B cell (primary cell): Measurements from ENCODE around the gene ADAMTS17. TPM values are rescaled to one million over a fixed set of nuclear protein-coding genes. Genes with fewer than 3 reads are reported as not detected.

Experiments used
- ATAC-seq: fragments of 200-7000 bp; cut with Tn5 transposase; one replicate; pipeline ENCODE4 v1.10.0; 2021; ENCODE audit warnings: low read depth, mild to moderate bottlenecking, moderate number of reproducible peaks, moderate library complexity
- CTCF ChIA-PET: fragments of 350-600 bp; sonication (Branson Sonifier 250); formaldehyde crosslinking; loops from one replicate; lab custom pipeline; 2021; ENCODE audit warnings: antibody characterized with exemption, inconsistent platforms; lab: Charles Lee
- POLR2A ChIA-PET: fragments of 350-600 bp; sonication (Branson Sonifier 250); formaldehyde crosslinking; loops from one replicate; lab custom pipeline; 2021; ENCODE audit warnings: antibody characterized with exemption; lab: Charles Lee
- DNase-seq: peaks from one replicate; pipeline ENCODE4 v3.0.0; 2013
- H2AFZ ChIP-seq: 2 replicates; pipeline ENCODE4 v1.6.1; 2012; ENCODE audit warnings: mild to moderate bottlenecking, low read depth, low read length; ENCODE audit not compliant: insufficient read depth, poor library complexity, severe bottlenecking
- H3K27ac ChIP-seq, 2 donors: 1 replicate in 1 of 2; 2 replicates in 1 of 2; pipeline ENCODE4 v1.5.1; 2012 to 2013; ENCODE audit warnings: low read length in 2 of 2, mild to moderate bottlenecking in 2 of 2, moderate library complexity in 1 of 2
- H3K27me3 ChIP-seq, 4 experiments: fragments of 200-600 bp in 1 of 4; sonication (generic) in 1 of 4; replicated peaks in 1 of 4; 1 replicate in 2 of 4; 2 replicates in 2 of 4; pipeline versions ENCODE4 v1.6.1 to v1.7.0; 2013 to 2016; ENCODE audit warnings: low read length in 3 of 4, mild to moderate bottlenecking in 2 of 4, mixed read lengths in 1 of 4, moderate library complexity in 1 of 4; ENCODE audit not compliant: insufficient read depth in 4 of 4, control insufficient read depth in 3 of 4; ENCODE audit errors: control extremely low read depth in 1 of 4
- H3K36me3 ChIP-seq, 2 experiments: replicated peaks in 1 of 2; 1 replicate in 1 of 2; 2 replicates in 1 of 2; pipeline versions ENCODE4 v1.6.1 to v1.7.1; 2013; ENCODE audit warnings: low read length in 1 of 2; ENCODE audit not compliant: insufficient read depth in 2 of 2, control insufficient read depth in 1 of 2; ENCODE audit errors: control extremely low read depth in 1 of 2, extremely low read depth in 1 of 2
- H3K4me1 ChIP-seq, 2 donors: fragments of 200-600 bp in 1 of 2; sonication (generic) in 1 of 2; 1 replicate in 1 of 2; 2 replicates in 1 of 2; pipeline versions ENCODE4 v1.5.1 to v1.6.1; 2013 to 2017; ENCODE audit warnings: low read length in 2 of 2; ENCODE audit not compliant: control insufficient read depth in 2 of 2, insufficient read depth in 2 of 2
- H3K4me2 ChIP-seq: replicated peaks from 2 replicates; pipeline ENCODE3; 2012; ENCODE audit warnings: mild to moderate bottlenecking, low read depth, low read length; ENCODE audit not compliant: poor library complexity, severe bottlenecking
- H3K4me3 ChIP-seq, 5 experiments: fragments of 200-600 bp in 1 of 5; sonication (generic) in 1 of 5; 1 replicate in 3 of 5; 2 replicates in 2 of 5; pipeline versions ENCODE4 v1.5.1 to v1.7.0; 2011 to 2016; ENCODE audit warnings: low read length in 4 of 5, mild to moderate bottlenecking in 4 of 5, low read depth in 2 of 5, control low read depth in 1 of 5, moderate library complexity in 1 of 5; ENCODE audit not compliant: insufficient read depth in 1 of 5; ENCODE audit errors: control extremely low read depth in 1 of 5, extremely low read depth in 1 of 5
- H3K79me2 ChIP-seq: fragments of 200-600 bp; sonication (generic); one replicate; pipeline ENCODE4 v1.6.0; 2016; ENCODE audit warnings: low read length; ENCODE audit not compliant: control insufficient read depth, insufficient read depth
- H3K9ac ChIP-seq: fragments of 200-600 bp; sonication (generic); 2 replicates; pipeline ENCODE4 v1.6.1; 2017; ENCODE audit warnings: mild to moderate bottlenecking, low read length, moderate library complexity
- H3K9me3 ChIP-seq, 3 donors: one replicate each; pipeline versions ENCODE4 v1.6.1 to v1.7.1; 2013; ENCODE audit warnings: low read length in 2 of 3; ENCODE audit not compliant: control insufficient read depth in 2 of 3, insufficient read depth in 1 of 3; ENCODE audit errors: control extremely low read depth in 1 of 3
- H4K20me1 ChIP-seq: 2 replicates; pipeline ENCODE4 v1.6.0; 2012; ENCODE audit warnings: mild to moderate bottlenecking, low read length; ENCODE audit not compliant: insufficient read depth, control insufficient read depth, poor library complexity, severe bottlenecking
- H3K27ac Mint-ChIP-seq: one replicate; pipeline ENCODE4 v1.8.0; 2021; ENCODE audit warnings: mixed read lengths
- H3K27me3 Mint-ChIP-seq: one replicate; pipeline ENCODE4 v1.8.0; 2021; ENCODE audit warnings: mixed read lengths
- H3K4me1 Mint-ChIP-seq: one replicate; pipeline ENCODE4 v1.8.0; 2021; ENCODE audit warnings: mixed read lengths
- H3K4me3 Mint-ChIP-seq: one replicate; pipeline ENCODE4 v1.8.0; 2021; ENCODE audit warnings: mixed read lengths
- H3K9me3 Mint-ChIP-seq: one replicate; pipeline ENCODE4 v1.8.0; 2022; ENCODE audit warnings: mixed read lengths; ENCODE audit not compliant: insufficient read depth
- EZH2 ChIP-seq: IDR thresholded peaks from 2 replicates; pipeline ENCODE4 v1.6.1; 2012; ENCODE audit warnings: borderline replicate concordance, low read depth, mild to moderate bottlenecking, moderate library complexity, low read length; ENCODE audit not compliant: insufficient read depth, poor library complexity, severe bottlenecking
- WGBS: methylation state at CpG from one replicate; pipeline ENCODE4 v1.1.5; 2013; ENCODE audit warnings: missing lambda C conversion rate; ENCODE audit not compliant: insufficient coverage; 5-methylcytosine and 5-hydroxymethylcytosine counted together
- intact Hi-C: fragments of 100-400 bp; cut with micrococcal nuclease; formaldehyde crosslinking; loops from one replicate; pipeline ENCODE4 v1.10.0; 2022
- polyA plus RNA-seq: library from polyadenylated mRNA; depleted of rRNA; stranded (reverse); fragments of >200 nt; gene quantifications from 2 replicates; pipeline ENCODE4 v1.2.3, GENCODE V29; 2012
- small RNA-seq: library from RNA; depleted of rRNA; stranded (forward); fragments of <200 nt; gene quantifications from one replicate; pipeline ENCODE3, GENCODE V24; 2012; ENCODE audit warnings: low replicate concordance, low read depth; ENCODE audit not compliant: insufficient read length
- total RNA-seq, 2 donors: library from RNA; stranded (reverse); fragments of 120-200 nt in 1 of 2; gene quantifications; 1 replicate in 1 of 2; 2 replicates in 1 of 2; pipeline versions ENCODE4 v1.2.3 to v1.2.4, GENCODE V29; 2013 to 2022
- TF ChIP-seq, protein P1 (sequence below): fragments of 200-600 bp; IDR thresholded peaks from one replicate; pipeline ENCODE4 v1.8.0; 2022; ENCODE audit warnings: antibody characterized with exemption, mild to moderate bottlenecking

The ADAMTS17 gene
- total and polyA plus RNA-seq, 2 donors (not counting 1 experiment from before 2014, with no cell fraction given), result 0.10 TPM; not detected in 1

DNA sequence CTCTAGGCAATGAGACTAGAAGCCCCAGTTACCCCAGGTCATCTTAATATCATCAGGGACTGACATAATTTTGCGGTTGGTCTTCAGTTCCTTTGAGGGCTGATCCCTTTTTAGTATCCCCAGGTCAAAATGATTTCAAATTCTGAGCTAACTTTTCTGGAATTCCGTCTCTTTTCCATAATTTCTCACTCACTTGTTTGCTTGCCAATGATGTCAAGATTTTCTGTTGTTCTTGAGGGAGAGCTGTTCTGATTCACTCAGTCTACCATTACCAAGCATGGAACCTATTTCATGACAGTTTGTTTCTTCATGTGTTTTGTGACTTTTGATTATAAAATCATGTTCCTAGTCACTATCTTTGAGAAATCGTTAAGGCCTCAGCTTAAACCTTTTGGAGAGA, 418.1 kb downstream of the ADAMTS17 start:
- Histone ChIP-seq H3K36me3 (no peaks in the 10 kb centered on the region), H3K4me1 (peaks cover 4 to 10% of the 10 kb centered on the region in 2 donors), H2AFZ (no peak overlapping the region), H4K20me1 (no peaks in the 10 kb centered on the region), H3K79me2 (no peaks in the 10 kb centered on the region), H3K27me3 (peaks cover 0 to 9% (median 0%) of the 10 kb centered on the region in 4 experiments), H3K9me3 (no peaks in the 10 kb centered on the region), H3K4me3 (no peak overlapping the region), H3K27ac (no peak overlapping the region), H3K9ac (no peak overlapping the region), H3K4me2 (no peak overlapping the region)
- ATAC-seq (no peak), DNase-seq (no peak)
- WGBS, result 100% methylated on average over 1 of the region's 3 CpGs
- Mint-ChIP-seq H3K4me3 (no peak overlapping the region), H3K27me3 (peaks cover 13% of the 10 kb centered on the region), H3K4me1 (peaks cover 7% of the 10 kb centered on the region), H3K9me3 (no peaks in the 10 kb centered on the region), H3K27ac (no peak overlapping the region)
- ChIA-PET POLR2A (no interaction called here), CTCF (interaction anchor here (0.7 kb wide), 1 partner anchor 673 kb away, joined by 3 read pairs; no protein-coding TSS in a partner anchor)
- TF ChIP-seq, protein P1, sequence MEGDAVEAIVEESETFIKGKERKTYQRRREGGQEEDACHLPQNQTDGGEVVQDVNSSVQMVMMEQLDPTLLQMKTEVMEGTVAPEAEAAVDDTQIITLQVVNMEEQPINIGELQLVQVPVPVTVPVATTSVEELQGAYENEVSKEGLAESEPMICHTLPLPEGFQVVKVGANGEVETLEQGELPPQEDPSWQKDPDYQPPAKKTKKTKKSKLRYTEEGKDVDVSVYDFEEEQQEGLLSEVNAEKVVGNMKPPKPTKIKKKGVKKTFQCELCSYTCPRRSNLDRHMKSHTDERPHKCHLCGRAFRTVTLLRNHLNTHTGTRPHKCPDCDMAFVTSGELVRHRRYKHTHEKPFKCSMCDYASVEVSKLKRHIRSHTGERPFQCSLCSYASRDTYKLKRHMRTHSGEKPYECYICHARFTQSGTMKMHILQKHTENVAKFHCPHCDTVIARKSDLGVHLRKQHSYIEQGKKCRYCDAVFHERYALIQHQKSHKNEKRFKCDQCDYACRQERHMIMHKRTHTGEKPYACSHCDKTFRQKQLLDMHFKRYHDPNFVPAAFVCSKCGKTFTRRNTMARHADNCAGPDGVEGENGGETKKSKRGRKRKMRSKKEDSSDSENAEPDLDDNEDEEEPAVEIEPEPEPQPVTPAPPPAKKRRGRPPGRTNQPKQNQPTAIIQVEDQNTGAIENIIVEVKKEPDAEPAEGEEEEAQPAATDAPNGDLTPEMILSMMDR, result no peak
- no peak for TF ChIP-seq EZH2
- intact Hi-C loops, result loop anchor here (5.0 kb wide), 1 partner anchor 1271 kb away; no protein-coding TSS in a partner anchor

Small RNA genes within 50 kb of the gene (small RNA-seq; reads per million reads assigned to genes)
- gene RNA5SP402, result not detected

Other genes with a start within 250 kb of the ADAMTS17 start
- gene CERS3, start 187.0 kb upstream of the ADAMTS17 start, total RNA-seq, result 0.34 and 0.44 TPM in 2 replicates
- 0.12 and 0.13 TPM in 2 replicates for gene CERS3, start 187.0 kb upstream of the ADAMTS17 start, polyA plus RNA-seq